ENCODE results near the gene RNASE11.

GRCh38 chr14:20632448-20632830 lies 44.6 kb upstream of the RNASE11 start:
- no peak for TF ChIP-seq CTCF (conservative IDR thresholded peaks at IDR 0.05; ENCODE audit: low read depth, low read length)
- no peak for TF ChIP-seq RAD21 (IDR thresholded peaks at IDR 0.05; ENCODE audit: low read length)

Measured in IMR-90 (cell line).